HCEC 1CT (cell line): ENCODE data around the gene PAPPA2.

ENCODE experiments used
- DNase-seq: peaks from one replicate; pipeline ENCODE4 v3.0.0-alpha.2; 2017

The PAPPA2 gene

DNA sequence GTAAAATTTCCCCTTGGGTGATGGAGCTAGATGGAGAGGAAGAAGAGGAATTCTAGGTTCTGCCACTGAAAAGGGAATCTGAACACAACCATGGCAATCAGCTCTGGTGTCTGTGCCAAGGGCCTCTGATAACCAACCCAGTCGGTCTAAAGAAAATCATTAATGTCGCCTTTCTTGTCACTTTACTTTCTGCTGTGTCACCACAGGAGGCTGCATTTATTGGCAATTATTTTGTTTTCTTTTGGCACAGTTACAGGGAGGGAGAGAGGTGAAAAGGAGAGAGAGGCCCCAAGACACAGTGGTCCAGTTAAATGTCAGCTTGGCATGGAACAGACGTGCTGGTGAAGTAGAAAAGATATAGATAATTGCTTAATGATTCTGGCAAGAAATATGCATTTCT, 414.6 kb downstream of the PAPPA2 start:
- DNase-seq = no peak

DNA sequence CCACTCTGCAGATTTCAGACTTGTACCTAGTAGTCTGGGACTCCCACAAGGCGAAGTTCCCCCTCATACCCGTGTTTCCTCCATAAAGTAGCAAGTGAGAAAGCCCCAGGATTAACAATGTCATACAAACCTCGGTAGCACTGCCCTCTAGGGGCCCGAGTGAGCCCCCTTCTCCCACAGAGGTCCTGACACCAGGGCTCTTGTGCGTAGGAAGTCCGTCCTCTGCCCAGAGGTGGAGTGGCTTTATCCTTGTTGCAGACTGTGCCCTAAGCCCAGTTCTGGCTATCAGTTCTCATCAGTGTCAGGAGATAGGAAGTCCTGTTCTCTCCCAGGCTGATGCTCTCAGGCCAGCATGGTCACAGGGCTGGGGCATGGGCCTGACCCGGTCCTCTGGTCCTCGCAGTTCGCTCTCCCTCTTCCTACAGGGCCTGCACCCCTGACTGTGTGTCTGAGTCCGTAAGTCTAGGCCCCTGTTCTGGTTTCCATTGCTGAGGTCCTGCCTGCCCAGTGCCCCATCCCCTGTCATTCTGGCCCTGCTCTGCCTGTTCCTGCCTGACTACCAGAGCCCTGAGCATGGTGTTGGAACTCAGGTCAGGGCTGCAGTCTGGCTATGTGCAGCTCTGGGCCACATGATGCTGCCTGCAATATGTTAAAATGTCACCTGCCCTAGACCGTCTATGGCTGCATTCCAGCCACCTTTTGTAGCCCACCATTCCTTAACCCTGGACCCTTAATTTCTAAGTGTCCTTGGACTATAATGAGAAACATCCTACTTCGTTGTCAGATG, 416.0 kb downstream of the PAPPA2 start:
- DNase-seq = no peak

DNA sequence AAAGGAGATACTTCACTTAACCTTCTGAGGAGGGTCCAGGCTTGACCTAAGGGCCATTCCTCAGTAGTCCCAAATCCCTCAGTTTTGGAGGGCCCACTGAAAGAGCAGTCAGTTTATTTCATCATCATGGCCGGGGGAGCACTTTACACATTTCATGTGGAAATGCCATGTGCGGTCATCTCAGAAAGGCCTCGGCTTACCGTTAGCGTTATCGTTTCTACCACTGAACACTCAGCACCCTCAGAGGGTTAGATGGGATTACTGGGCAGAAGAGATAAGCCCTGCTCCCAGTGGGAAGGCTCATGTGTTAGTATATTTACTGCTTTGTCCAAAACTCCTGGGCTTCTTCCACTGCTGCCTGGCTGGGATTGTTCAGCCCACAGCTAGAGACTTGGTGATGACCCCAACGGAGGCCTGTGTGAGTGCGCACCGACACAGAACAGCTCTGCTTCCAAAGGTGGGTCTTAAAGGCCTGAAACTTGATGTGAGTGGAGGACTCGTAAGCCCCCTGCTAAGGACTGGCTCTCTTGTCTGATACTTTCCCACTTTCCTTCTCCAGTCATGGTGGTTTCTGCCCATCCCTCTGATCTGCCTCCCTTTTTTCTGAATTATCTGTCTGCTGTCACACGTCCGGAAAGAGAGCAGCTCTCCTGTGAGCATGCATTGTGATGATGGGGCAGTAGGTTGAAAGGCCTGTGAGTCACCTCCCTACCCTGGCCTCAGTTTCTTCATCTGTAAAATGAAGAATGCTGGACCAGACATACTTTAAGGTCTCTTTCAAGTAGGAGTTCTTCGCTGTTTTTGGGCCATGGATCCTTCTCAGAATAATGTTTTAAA, 417.0 kb downstream of the PAPPA2 start:
- DNase-seq = no peak

DNA sequence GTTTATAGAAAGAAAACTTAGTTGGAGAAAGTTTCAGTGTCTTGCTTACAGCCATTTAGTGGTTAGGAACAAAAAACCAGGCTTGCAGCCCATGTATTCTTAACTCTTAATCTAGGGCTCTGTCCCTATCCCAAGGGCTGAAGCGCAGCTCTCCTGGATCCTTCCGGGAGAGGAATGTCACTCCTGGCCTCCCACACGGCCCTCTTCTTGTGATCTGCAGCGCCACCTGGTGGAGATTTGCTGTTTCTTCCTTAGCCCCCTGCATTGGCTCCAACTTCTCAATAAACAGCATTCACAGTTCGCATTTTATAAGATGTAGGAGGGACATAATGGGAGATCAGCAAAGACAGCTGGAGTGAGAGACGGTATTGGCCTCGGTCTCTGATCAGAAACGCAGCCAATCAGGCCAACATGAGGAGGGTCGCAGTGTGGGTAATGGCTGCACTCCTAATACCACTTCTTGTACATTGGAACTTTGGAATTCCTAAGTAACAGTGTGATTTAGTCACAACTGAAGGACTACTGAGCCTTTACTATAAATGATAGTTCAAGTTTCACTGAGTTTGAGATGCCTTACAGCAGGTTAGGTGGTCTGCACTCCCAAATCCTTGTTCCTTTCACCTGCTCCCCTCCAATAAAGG, 418.1 kb downstream of the PAPPA2 start:
- DNase-seq = peak; percentile 48

DNA sequence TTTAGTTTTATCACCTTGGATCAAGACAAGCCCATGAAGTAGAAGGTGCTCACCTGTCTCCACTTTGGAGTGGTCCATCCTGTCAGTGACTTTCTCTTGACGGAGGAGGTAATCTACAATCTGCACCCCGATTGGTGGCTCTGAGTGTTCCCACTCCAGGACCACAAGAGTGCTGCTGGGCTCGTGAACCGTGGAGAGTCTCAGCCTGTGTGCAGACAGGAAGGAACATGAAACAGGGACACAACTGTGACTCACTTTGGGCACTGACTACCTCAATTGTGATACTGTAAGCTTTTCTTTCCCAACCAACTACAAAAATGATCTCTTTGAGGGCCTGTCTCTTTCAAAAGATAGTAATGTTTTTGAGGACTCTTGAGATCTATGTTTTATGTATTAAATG, 421.3 kb downstream of the PAPPA2 start:
- no peak for DNase-seq

DNA sequence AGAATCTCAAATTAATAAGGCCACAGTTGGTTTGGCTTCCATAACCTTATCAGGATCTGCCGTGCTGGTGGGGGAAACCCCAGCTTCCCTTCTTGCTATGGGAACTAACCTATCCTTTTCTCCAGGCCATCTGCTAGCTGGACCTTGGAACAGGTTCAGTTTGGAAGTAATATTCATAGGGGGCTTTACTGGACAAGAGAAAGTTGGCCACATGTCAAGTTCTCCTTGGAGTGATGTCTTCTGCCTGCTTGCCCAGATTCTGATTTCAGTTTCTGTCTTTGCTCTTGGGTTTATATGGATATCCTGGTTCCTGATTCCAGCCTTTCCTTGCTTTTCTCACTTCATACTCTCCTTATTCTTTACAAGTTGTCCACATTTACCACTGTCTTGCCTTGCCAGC, 421.9 kb downstream of the PAPPA2 start:
- DNase-seq = no peak

DNA sequence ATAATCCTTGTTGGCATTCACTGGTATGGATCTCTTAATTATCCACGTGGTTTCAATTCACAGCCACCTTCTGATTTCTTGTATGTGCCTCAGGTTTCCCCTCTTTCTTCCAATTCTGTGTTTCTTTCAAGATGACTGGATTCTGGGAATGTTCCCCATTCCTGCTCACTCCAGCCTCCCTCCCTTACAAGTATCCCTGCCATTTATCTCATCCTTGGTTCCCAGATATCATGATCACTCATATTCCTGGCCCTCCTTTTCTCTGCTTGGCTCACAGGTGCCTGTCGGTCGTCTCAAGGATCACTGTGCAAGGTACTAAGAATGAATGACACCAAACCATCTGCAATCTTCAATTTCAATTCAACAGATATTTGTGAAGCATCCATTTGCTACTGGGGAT, 422.4 kb downstream of the PAPPA2 start:
- DNase-seq = no peak

DNA sequence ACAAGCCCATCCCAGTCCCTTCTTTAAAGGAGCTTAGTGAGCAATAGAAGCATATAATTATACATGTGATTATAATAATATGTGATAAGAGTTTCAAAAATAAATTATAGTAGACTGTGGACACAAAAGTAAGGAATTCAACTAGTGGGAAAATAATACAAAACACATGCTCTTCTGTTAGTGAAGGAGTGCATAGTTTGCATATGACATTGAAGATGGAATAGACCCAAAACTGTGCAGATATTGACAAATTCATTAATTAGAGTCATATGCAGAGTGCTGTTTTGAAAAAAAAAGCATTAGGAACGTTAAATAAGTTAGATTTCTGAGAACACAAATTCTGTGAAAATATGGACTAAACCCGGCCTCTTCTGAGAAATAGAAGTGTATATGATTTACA, 422.8 kb downstream of the PAPPA2 start:
- DNase-seq = no peak

DNA sequence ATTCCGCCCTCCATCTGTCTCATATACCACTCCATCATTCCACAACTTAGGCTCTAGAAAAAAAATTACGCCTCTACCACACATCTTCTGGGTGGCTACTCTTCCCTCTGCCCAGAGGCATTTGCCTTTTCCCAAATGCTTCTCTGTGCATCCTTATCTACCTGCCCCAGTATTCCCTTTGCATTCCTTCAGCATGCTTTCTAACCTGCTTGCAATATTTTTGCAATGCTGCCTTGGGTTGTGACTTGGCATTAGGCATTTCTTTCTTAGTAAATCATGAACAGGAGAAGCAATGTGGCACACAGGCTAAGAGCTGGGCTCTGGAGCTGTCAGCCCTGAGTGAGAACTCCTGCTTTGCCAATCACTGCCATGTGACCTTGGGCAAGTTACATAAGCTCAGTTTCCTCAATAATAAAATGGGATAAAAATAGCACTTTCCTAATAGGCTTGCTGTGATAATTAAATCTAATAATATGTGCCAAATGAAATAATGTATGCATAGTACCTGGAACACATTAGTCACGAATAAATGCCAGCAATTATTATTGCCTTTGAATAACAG, 425.6 kb downstream of the PAPPA2 start:
- no peak for DNase-seq

DNA sequence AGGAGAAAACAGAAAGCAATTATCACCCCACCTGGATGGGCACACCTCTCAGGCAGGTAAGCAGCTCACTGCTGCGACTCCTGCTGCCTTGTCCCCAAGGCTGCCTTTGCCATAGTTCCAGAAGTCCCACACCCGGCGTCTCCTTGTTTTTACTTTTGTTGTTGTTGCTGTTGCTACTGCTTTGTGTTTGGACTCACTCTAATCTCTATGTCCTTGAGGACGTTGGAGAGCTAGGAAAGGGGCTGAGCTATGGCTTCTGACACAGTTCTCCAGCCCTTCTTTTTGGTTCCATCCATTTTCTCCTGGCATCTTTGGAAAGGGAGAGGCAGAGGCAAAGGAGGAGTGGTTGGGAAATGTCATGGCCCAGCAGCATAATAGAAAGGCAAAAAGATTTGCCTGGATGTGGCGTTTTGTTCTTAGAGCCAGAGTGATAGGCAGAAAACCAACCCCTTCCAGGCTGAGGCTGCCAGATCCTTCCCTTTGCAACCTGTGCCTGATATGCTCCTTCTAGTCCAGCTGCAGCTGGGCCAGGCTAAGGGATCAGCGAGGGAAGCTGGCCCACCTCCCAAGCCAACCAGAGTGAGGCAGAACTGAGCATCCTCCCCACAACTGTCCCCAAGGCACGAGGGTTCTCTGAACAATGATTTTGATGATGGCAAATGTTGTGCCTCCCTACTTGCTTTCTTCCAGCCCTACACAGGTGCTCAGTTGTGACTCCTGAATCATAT, 430.8 kb downstream of the PAPPA2 start:
- no peak for DNase-seq

DNA sequence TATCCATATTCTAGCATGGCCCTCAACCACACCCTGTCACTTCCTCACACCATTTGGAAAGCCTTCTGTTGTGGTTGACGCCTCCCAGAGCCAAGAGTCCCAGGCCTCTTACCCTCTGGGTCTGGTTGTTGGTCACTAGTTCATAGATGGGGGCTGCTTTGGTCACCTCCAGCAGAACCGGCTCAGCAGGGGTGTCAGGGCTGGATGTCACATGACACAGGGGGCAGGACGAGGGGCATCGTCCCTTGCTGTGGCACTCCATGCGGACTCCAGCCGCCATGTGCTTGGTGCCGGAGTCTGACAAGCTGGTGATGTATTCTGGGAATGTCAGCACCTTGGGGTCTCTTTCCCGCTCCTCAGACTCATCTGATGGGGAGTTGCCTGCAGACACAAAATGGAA, 431.5 kb downstream of the PAPPA2 start:
- DNase-seq = no peak
